ENCODE data around the gene ECM1. TPM values are rescaled to one million over a fixed set of nuclear protein-coding genes. Genes with fewer than 3 reads are reported as not detected.

ECM1 gene
- 15.5 TPM for total RNA-seq
- long read RNA-seq, transcript ECM1-202 (10 exons, 2,070 nt): major isoform, 20 of 28 reads
- long read RNA-seq, partial matches to known transcripts: 5 of 28 reads
- long read RNA-seq, other reads (novel, unspliced or antisense): 3 of 28 reads

- intact Hi-C loops (cut with DNase I): no loop called here
- no peak for TF ChIP-seq CTCF (IDR thresholded peaks at IDR 0.05)
- ATAC-seq (peak; percentile 66), DNase-seq (no peak)
- H3K27me3 ChIP-seq: no peaks in the 10 kb centered on the region
- peaks cover 18% of the 10 kb centered on the region for H3K4me1 ChIP-seq
- peak within 1 kb of the TSS; percentile 16 for H3K4me3 ChIP-seq
- no peaks in the 10 kb centered on the region for H3K9me3 ChIP-seq
- H3K27ac ChIP-seq: peak within 1 kb of the TSS; percentile 71
- H3K36me3 ChIP-seq: peaks cover 22% of the 10 kb centered on the region
These were observed at the start of gene ECM1 for GRCh38 chr1:150507912-150508864. ECM1 (plus strand) TSS chr1:150508109; CDS start chr1:150508210, 101 bp downstream.

- intact Hi-C loops (cut with DNase I): no loop called here
- Histone ChIP-seq H3K4me1 (no peaks in the 10 kb centered on the region), H3K36me3 (peaks cover 83% of the 10 kb centered on the region), H3K27me3 (no peaks in the 10 kb centered on the region), H3K27ac (no peak overlapping the region), H3K4me3 (no peak overlapping the region), H3K9me3 (no peaks in the 10 kb centered on the region)
- peak; percentile 70 for DNase-seq
- peak; percentile 91 for ATAC-seq
- peak; percentile 73 for TF ChIP-seq CTCF (IDR thresholded peaks at IDR 0.05)
These were observed 43.5 kb upstream of the ECM1 start for GRCh38 chr1:150464422-150464826.

- Histone ChIP-seq H3K27ac (no peak overlapping the region), H3K36me3 (peaks cover 83% of the 10 kb centered on the region), H3K4me1 (no peaks in the 10 kb centered on the region), H3K9me3 (no peaks in the 10 kb centered on the region), H3K27me3 (no peaks in the 10 kb centered on the region), H3K4me3 (no peak overlapping the region)
- DNase-seq (no peak), ATAC-seq (no peak)
- no peak for TF ChIP-seq CTCF (IDR thresholded peaks at IDR 0.05)
- intact Hi-C loops (cut with DNase I): loop anchor here (5.0 kb wide), 1 partner anchor 65 kb away; no protein-coding TSS in a partner anchor
These were observed 40.9 kb upstream of the ECM1 start for GRCh38 chr1:150466964-150467363.

GRCh38 chr1:150469291-150469690, 38.6 kb upstream of the ECM1 start:
- no peak overlapping the region for H3K4me3 ChIP-seq

More at GRCh38 chr1:150469291-150469690, 38.6 kb upstream of the ECM1 start:
- Histone ChIP-seq H3K27ac (no peak overlapping the region), H3K36me3 (peaks cover 79% of the 10 kb centered on the region), H3K27me3 (no peaks in the 10 kb centered on the region), H3K9me3 (no peaks in the 10 kb centered on the region), H3K4me1 (peaks cover 6% of the 10 kb centered on the region)
- TF ChIP-seq CTCF (IDR thresholded peaks at IDR 0.05): no peak
- ATAC-seq (no peak), DNase-seq (no peak)
- intact Hi-C loops (cut with DNase I): loop anchor here (5.0 kb wide), 1 partner anchor 63 kb away; no protein-coding TSS in a partner anchor

Measured in upper lobe of right lung (tissue), 1 donor.